Osteoblast (primary cell): ENCODE data around the gene EXOC5. TPM values are rescaled to one million over a fixed set of nuclear protein-coding genes. Genes with fewer than 3 reads are reported as not detected.

Source experiments
- DNase-seq: peaks from one replicate; pipeline ENCODE4 v3.0.0; 2011; ENCODE audit warnings: low spot score, mixed read lengths; ENCODE audit not compliant: insufficient read length; ENCODE audit errors: missing footprints
- H2AFZ ChIP-seq: 2 replicates; pipeline ENCODE4 v1.6.0; 2011; ENCODE audit warnings: mild to moderate bottlenecking, low read length
- H3K27ac ChIP-seq: 2 replicates; pipeline ENCODE4 v1.5.1; 2011; ENCODE audit warnings: mild to moderate bottlenecking, low read depth, low read length, moderate library complexity
- H3K27me3 ChIP-seq: 2 replicates; pipeline ENCODE4 v1.6.0; 2012; ENCODE audit warnings: mild to moderate bottlenecking, control low read depth, inconsistent platforms, low read length, moderate library complexity; ENCODE audit not compliant: insufficient read depth
- H3K36me3 ChIP-seq: 2 replicates; pipeline ENCODE4 v1.5.1; 2011; ENCODE audit warnings: mild to moderate bottlenecking, low read length, control low read depth, moderate library complexity; ENCODE audit not compliant: insufficient read depth
- H3K4me1 ChIP-seq: 2 replicates; pipeline ENCODE4 v1.5.1; 2011; ENCODE audit warnings: mild to moderate bottlenecking, low read length, control low read depth, moderate library complexity; ENCODE audit not compliant: insufficient read depth
- H3K4me2 ChIP-seq: 2 replicates; pipeline ENCODE4 v1.6.0; 2011; ENCODE audit warnings: mild to moderate bottlenecking, low read length; ENCODE audit not compliant: insufficient read depth
- H3K4me3 ChIP-seq: fragments of 200-600 bp; sonication (generic); 3 replicates; pipeline ENCODE4 v1.5.1; 2012; ENCODE audit warnings: mild to moderate bottlenecking, low read length, inconsistent platforms; ENCODE audit not compliant: insufficient read depth
- H3K79me2 ChIP-seq: 2 replicates; pipeline ENCODE4 v1.6.0; 2012; ENCODE audit warnings: mild to moderate bottlenecking, low read length, control low read depth, inconsistent platforms; ENCODE audit not compliant: insufficient read depth
- H3K9me3 ChIP-seq: 2 replicates; pipeline ENCODE4 v1.5.1; 2011; ENCODE audit warnings: low read depth, low read length, control low read depth
- H4K20me1 ChIP-seq: 2 replicates; pipeline ENCODE4 v1.6.0; 2012; ENCODE audit warnings: mild to moderate bottlenecking, low read length, control low read depth; ENCODE audit not compliant: insufficient read depth
- total RNA-seq: library from RNA; depleted of rRNA; stranded (reverse); fragments of >200 nt; gene quantifications from 2 replicates; pipeline ENCODE4 v1.2.3, GENCODE V29; 2012
- TF ChIP-seq, protein P1 (sequence below): IDR thresholded peaks from 2 replicates; pipeline ENCODE4 v1.5.1; 2011; ENCODE audit warnings: mild to moderate bottlenecking, low read depth, low read length, moderate library complexity; ENCODE audit errors: extremely low read depth

EXOC5 gene
- total RNA-seq, 1 donor: 80.3 TPM

DNA sequence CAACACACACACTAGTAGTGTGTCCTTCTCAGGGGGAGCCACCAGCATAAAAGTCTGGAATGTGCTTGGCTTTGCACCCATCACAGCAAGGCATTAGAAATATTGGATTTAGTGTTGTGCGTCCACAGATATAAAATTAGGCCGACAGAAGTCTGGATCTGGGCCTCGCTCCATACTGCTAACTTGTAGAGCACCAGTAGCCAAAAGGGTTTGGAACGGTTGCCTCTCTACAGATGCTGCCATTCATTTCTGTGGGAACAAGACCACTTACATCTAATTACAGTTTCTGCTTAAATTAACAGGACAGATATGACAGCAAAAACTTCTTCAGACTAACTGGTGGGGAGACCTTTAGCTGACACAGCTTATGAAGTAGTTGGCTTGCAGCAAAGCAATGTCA, 94.2 kb downstream of the EXOC5 start:
- no peak for DNase-seq
- Histone ChIP-seq H3K79me2 (no peaks in the 10 kb centered on the region), H3K27me3 (no peaks in the 10 kb centered on the region), H3K4me1 (no peaks in the 10 kb centered on the region), H2AFZ (no peak overlapping the region), H3K4me2 (no peak overlapping the region), H3K36me3 (no peaks in the 10 kb centered on the region), H3K4me3 (no peak overlapping the region), H3K9me3 (no peaks in the 10 kb centered on the region), H3K27ac (no peak overlapping the region), H4K20me1 (no peaks in the 10 kb centered on the region)
- TF ChIP-seq, protein P1, sequence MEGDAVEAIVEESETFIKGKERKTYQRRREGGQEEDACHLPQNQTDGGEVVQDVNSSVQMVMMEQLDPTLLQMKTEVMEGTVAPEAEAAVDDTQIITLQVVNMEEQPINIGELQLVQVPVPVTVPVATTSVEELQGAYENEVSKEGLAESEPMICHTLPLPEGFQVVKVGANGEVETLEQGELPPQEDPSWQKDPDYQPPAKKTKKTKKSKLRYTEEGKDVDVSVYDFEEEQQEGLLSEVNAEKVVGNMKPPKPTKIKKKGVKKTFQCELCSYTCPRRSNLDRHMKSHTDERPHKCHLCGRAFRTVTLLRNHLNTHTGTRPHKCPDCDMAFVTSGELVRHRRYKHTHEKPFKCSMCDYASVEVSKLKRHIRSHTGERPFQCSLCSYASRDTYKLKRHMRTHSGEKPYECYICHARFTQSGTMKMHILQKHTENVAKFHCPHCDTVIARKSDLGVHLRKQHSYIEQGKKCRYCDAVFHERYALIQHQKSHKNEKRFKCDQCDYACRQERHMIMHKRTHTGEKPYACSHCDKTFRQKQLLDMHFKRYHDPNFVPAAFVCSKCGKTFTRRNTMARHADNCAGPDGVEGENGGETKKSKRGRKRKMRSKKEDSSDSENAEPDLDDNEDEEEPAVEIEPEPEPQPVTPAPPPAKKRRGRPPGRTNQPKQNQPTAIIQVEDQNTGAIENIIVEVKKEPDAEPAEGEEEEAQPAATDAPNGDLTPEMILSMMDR: no peak

DNA sequence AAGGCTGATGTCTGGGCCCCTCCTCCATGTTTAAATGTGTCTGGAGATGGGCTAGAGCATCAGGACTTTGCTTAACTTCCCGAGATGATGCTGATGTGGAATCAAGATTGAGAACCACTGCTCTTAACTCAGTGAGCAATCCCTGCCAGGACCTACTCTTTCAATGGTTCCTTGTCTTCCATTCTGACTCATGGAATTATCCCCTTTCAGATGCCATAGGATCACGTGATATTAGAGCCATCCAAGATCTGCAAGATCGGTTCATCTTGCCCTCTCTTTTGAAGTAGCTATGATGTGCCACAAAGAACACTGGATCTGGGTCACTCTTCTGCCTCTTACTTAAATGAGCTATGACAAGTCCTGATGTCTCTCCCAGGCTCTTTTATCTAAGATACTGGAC, 96.8 kb downstream of the EXOC5 start:
- no peak overlapping the region for H2AFZ ChIP-seq
- no peaks in the 10 kb centered on the region for H3K36me3 ChIP-seq
- H3K4me2 ChIP-seq: no peak overlapping the region
- DNase-seq: no peak
- H3K4me1 ChIP-seq: no peaks in the 10 kb centered on the region
- TF ChIP-seq, protein P1: no peak
- no peak overlapping the region for H3K4me3 ChIP-seq
- no peak overlapping the region for H3K27ac ChIP-seq
- no peaks in the 10 kb centered on the region for H4K20me1 ChIP-seq
- no peaks in the 10 kb centered on the region for H3K27me3 ChIP-seq
- no peaks in the 10 kb centered on the region for H3K9me3 ChIP-seq
- no peaks in the 10 kb centered on the region for H3K79me2 ChIP-seq

DNA sequence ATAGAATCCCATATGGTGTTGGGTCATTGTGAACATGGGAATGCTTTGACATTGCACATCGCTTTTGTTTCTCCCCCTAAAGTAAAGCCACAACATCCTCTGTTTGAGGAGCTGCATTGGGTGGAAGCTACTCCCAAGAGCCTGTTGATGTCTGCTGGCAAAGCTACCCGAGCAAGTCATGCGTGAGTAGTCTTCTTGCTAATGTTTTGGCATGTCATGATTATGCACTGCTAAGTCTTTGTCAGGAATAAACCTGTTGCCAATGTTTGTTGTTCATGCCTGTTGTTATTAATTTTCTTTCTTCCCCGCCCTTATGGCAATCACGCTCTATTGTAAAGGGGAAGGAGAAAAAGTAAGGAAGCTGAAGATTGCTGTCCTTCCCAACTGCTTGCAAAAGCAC, 97.3 kb downstream of the EXOC5 start:
- H3K36me3 ChIP-seq: no peaks in the 10 kb centered on the region
- no peak overlapping the region for H3K4me2 ChIP-seq
- no peak for DNase-seq
- H3K9me3 ChIP-seq: no peaks in the 10 kb centered on the region
- H3K27me3 ChIP-seq: no peaks in the 10 kb centered on the region
- no peaks in the 10 kb centered on the region for H4K20me1 ChIP-seq
- no peak overlapping the region for H2AFZ ChIP-seq
- TF ChIP-seq, protein P1: no peak
- no peaks in the 10 kb centered on the region for H3K79me2 ChIP-seq
- H3K27ac ChIP-seq: no peak overlapping the region
- no peaks in the 10 kb centered on the region for H3K4me1 ChIP-seq
- H3K4me3 ChIP-seq: no peak overlapping the region

DNA sequence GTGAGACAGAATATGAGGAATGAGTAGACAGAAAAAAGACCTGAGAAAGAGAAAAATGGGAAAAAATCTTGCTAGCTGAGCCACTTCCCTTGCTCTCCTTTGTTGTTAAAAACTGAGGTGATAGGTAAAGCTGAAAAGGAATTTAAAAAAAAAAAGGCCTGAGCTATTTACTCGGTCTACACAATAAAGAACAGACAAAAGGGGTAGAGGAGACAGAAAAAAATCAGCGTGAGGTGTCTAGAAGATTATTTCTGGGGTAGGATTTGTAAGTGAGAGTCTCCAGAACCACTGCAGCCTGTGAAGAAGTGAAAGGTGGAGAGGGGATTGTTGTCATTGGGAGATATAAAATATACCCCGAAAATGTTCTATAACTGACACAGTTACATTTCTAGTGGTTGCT, 98.8 kb downstream of the EXOC5 start:
- no peaks in the 10 kb centered on the region for H3K9me3 ChIP-seq
- H2AFZ ChIP-seq: no peak overlapping the region

More for the DNA sequence above, 98.8 kb downstream of the EXOC5 start:
- no peaks in the 10 kb centered on the region for H3K27me3 ChIP-seq
- no peaks in the 10 kb centered on the region for H3K79me2 ChIP-seq
- no peaks in the 10 kb centered on the region for H3K4me1 ChIP-seq
- H4K20me1 ChIP-seq: no peaks in the 10 kb centered on the region
- DNase-seq: no peak
- H3K4me3 ChIP-seq: no peak overlapping the region
- no peak overlapping the region for H3K4me2 ChIP-seq
- TF ChIP-seq, protein P1: no peak
- H3K36me3 ChIP-seq: no peaks in the 10 kb centered on the region
- no peak overlapping the region for H3K27ac ChIP-seq
